Hepatocyte (in vitro differentiated cells): ENCODE results near the gene FBXO9.

ENCODE experiments used
- CTCF ChIP-seq: fragments of 200-600 bp; sonication (generic); IDR thresholded peaks from 2 replicates; pipeline ENCODE4 v1.5.1; 2016; ENCODE audit warnings: antibody characterized with exemption, mild to moderate bottlenecking; ENCODE audit not compliant: poor library complexity
- EZH2 ChIP-seq: fragments of 200-600 bp; sonication (generic); IDR thresholded peaks from 2 replicates; pipeline ENCODE4 v1.6.1; 2016; ENCODE audit warnings: antibody characterized with exemption, mild to moderate bottlenecking, borderline replicate concordance
- EZH2phosphoT487 ChIP-seq: fragments of 200-600 bp; sonication (generic); IDR thresholded peaks from one replicate; pipeline ENCODE4 v1.6.1; 2018; ENCODE audit warnings: antibody characterized with exemption, mild to moderate bottlenecking, low read depth, moderate library complexity; ENCODE audit not compliant: unreplicated experiment, severe bottlenecking

DNA sequence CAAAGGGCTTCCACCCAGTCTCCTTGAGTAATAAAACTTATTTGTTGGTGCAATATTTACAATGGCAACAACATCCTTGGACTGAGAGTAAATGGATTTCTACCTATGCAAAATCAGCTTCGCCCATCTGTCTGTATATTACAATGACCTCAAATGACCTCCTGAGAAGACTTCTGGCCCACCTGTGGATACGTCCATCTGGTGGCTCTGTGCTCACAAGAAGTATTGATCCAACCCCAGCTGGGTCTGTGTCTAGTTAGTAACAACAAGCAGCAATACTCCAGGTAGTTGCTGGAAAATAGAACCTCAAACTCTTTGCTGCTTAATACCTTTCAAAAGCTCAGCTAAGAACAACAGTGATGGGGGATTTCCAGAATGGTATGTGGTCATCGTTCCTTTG is 35.4 kb upstream of the FBXO9 start:
- TF ChIP-seq CTCF (no peak), EZH2 (no peak), EZH2phosphoT487 (no peak)
